Esophagus squamous epithelium (tissue), 4 donors: ENCODE data around the gene GPR143.

Experiments
- POLR2A ChIP-seq, 4 donors: fragments of 450-650 bp; IDR thresholded peaks; one replicate each; pipeline ENCODE4 v1.6.1; 2017; ENCODE audit warnings: antibody characterized with exemption in 4 of 4, mild to moderate bottlenecking in 4 of 4, moderate library complexity in 3 of 4
- TF ChIP-seq, protein P1 (sequence below), 6 experiments: fragments of 450-650 bp in 4 of 6; fragments of 200-600 bp in 2 of 6; sonication (generic) in 2 of 6; IDR thresholded peaks; one replicate each; pipeline ENCODE4 v1.5.1; 2016 to 2019; ENCODE audit warnings: antibody characterized with exemption in 6 of 6, mild to moderate bottlenecking in 4 of 6, moderate library complexity in 4 of 6

DNA sequence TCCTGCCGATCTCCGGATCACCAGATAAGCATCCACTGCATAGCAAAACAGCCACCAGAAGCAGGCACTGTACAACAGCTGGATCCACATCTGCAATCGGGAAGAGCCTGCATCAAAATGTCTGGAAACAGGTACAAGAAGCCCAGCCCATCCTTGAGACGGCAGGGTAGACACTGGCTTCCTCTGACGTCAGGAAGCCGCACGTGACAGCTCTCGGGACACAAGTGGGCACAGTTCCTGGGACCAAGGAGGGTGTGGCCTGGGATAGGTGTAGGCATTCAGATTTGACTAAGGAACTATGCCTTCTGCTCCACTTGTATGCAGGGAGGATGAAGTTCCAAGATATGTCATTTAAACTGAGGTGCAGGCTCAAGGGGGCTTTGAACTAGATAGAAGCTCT lies 6.3 kb downstream of the GPR143 start:
- TF ChIP-seq, protein P1, sequence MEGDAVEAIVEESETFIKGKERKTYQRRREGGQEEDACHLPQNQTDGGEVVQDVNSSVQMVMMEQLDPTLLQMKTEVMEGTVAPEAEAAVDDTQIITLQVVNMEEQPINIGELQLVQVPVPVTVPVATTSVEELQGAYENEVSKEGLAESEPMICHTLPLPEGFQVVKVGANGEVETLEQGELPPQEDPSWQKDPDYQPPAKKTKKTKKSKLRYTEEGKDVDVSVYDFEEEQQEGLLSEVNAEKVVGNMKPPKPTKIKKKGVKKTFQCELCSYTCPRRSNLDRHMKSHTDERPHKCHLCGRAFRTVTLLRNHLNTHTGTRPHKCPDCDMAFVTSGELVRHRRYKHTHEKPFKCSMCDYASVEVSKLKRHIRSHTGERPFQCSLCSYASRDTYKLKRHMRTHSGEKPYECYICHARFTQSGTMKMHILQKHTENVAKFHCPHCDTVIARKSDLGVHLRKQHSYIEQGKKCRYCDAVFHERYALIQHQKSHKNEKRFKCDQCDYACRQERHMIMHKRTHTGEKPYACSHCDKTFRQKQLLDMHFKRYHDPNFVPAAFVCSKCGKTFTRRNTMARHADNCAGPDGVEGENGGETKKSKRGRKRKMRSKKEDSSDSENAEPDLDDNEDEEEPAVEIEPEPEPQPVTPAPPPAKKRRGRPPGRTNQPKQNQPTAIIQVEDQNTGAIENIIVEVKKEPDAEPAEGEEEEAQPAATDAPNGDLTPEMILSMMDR (IDR thresholded peaks at IDR 0.05): no peak
- TF ChIP-seq POLR2A (IDR thresholded peaks at IDR 0.05): no peak
